ENCODE results near the gene FBLN5.

DNA sequence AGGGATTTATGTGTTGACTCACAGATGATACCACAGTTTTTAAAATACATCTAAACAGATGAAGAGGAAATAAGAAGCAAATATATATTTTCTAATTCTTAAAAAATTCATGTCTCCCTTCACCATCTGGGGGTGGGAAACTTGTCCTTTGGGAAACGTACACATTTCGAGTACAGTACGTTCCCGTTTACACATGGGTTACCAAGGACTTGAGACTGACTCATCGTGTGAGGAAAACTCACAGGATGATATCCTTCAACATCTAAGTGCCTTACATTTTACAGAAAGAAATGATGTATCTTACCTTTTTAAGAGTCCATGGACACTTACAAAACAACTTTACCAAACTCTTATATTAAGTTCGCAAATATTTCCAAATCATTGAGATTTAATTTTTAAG lies 16.0 kb upstream of the FBLN5 start:
- TF ChIP-seq YY1 (IDR thresholded peaks at IDR 0.05) (no peak), CTCF (IDR thresholded peaks at IDR 0.05; ENCODE audit: low read depth, low read length, missing input control) (no peak), MAX (IDR thresholded peaks at IDR 0.05) (no peak), REST (IDR thresholded peaks at IDR 0.05) (no peak), EGR1 (IDR thresholded peaks at IDR 0.05; ENCODE audit: low read depth in 2 of 2) (no peak)

All from liver (tissue), 3 donors.